ENCODE data around the gene PRSS21. TPM values are rescaled to one million over a fixed set of nuclear protein-coding genes. Genes with fewer than 3 reads are reported as not detected.
A peak's percentile ranks its signal among the peaks of the same experiment; 100 is the strongest.

The PRSS21 gene
- total RNA-seq, 6 experiments from 2014 or later = not detected

DNA sequence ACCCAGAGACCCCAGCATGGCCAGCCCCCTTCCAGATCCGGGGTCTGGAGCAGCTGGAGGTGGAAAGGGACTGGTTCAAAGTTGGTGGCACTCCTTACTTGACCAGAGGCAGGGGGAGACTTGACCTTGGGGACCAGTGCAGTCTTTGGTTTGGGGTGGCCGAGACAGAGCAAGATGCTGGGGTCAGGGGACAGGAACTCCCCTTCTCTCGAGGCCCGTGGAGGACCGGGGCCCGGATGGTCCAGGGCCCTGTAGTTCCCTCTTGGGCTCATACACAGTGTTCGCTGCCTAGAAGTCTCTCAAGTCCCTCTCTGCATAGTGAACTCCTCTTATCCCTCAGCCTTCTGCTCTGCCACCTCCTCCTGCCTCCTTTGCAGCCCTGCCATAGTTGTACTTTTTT lies 29.1 kb upstream of the PRSS21 start:
- 7% methylated on average over 3 of the region's 7 CpGs for WGBS (ENCODE audit: insufficient coverage, low coverage, low lambda C conversion rate, missing lambda C conversion rate)
- ATAC-seq (no peak), DNase-seq (no peak)
- no peak for TF ChIP-seq POLR2A (IDR thresholded peaks at IDR 0.05)
- TF ChIP-seq, protein P1, sequence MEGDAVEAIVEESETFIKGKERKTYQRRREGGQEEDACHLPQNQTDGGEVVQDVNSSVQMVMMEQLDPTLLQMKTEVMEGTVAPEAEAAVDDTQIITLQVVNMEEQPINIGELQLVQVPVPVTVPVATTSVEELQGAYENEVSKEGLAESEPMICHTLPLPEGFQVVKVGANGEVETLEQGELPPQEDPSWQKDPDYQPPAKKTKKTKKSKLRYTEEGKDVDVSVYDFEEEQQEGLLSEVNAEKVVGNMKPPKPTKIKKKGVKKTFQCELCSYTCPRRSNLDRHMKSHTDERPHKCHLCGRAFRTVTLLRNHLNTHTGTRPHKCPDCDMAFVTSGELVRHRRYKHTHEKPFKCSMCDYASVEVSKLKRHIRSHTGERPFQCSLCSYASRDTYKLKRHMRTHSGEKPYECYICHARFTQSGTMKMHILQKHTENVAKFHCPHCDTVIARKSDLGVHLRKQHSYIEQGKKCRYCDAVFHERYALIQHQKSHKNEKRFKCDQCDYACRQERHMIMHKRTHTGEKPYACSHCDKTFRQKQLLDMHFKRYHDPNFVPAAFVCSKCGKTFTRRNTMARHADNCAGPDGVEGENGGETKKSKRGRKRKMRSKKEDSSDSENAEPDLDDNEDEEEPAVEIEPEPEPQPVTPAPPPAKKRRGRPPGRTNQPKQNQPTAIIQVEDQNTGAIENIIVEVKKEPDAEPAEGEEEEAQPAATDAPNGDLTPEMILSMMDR (IDR thresholded peaks at IDR 0.05) = no peak
- Histone ChIP-seq H3K27me3 (peaks cover 0 to 12% of the 10 kb centered on the region in 2 donors), H3K4me1 (peaks cover 0 to 4% (median 0%) of the 10 kb centered on the region in 4 donors), H3K4me3 (no peak overlapping the region), H3K27ac (no peak overlapping the region), H3K36me3 (no peaks in the 10 kb centered on the region), H3K9me3 (no peaks in the 10 kb centered on the region)
- intact Hi-C loops (cut with DNase I) = no loop called here

DNA sequence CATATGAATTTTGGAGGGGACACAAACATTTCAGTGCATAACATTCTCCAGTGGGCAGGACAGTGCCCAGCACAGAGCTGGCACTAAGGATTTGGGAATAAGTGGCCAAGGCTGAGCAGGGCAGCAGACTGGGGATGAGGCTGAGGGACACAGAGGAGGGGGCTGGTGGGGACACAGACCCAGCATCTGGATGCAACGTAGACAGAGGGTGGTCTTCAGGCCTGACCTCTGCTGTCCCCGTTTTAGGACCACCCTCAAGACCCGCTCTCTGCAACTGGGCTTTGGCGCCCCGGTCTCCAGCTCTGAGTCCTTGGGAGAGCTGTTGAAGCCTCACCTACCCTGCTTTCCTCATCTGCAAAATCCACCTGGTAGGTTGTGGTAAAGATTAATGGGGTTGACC lies 26.4 kb upstream of the PRSS21 start:
- WGBS (ENCODE audit: insufficient coverage, low coverage, low lambda C conversion rate, missing lambda C conversion rate) = 80% methylated on average over 2 of the region's 5 CpGs
- Histone ChIP-seq H3K4me3 (no peak overlapping the region), H3K36me3 (no peaks in the 10 kb centered on the region), H3K27me3 (peaks cover 0 to 9% of the 10 kb centered on the region in 2 donors), H3K4me1 (no peaks in the 10 kb centered on the region), H3K27ac (no peak overlapping the region), H3K9me3 (no peaks in the 10 kb centered on the region)
- DNase-seq (peak in 1 of 3 donors; percentile 16), ATAC-seq (no peak)
- intact Hi-C loops (cut with DNase I) = no loop called here
- TF ChIP-seq, protein P1 (IDR thresholded peaks at IDR 0.05) = no peak
- no peak for TF ChIP-seq POLR2A (IDR thresholded peaks at IDR 0.05)

DNA sequence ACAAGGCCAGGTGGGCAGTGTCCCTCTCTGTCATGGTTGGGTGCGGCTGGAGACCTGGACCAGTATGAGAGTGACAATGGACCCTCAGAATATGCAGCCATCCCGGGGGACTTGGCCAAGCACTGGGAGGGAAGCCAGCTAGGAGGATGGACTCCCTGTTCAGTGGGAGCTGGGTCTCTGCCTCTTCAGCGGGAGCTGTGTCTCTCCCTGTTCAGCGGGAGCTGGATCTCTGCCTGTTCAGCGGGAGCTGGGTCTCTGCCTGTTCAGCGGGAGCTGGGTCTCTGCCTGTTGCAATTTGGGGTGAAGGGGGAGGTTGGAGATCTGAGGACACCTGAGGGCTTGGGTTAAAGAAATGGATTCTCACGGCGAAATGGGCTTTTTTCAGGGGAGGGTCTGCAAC lies 25.9 kb upstream of the PRSS21 start:
- peak in 1 of 3 donors; percentile 33 for DNase-seq
- Histone ChIP-seq H3K4me3 (no peak overlapping the region), H3K27ac (no peak overlapping the region), H3K9me3 (no peaks in the 10 kb centered on the region), H3K27me3 (peaks cover 0 to 4% of the 10 kb centered on the region in 2 donors), H3K36me3 (no peaks in the 10 kb centered on the region), H3K4me1 (no peaks in the 10 kb centered on the region)
- ATAC-seq = no peak
- WGBS (ENCODE audit: insufficient coverage, low coverage, low lambda C conversion rate, missing lambda C conversion rate) = 67% methylated on average over 4 of the region's 8 CpGs
- intact Hi-C loops (cut with DNase I) = no loop called here
- TF ChIP-seq, protein P1 (IDR thresholded peaks at IDR 0.05) = no peak

DNA sequence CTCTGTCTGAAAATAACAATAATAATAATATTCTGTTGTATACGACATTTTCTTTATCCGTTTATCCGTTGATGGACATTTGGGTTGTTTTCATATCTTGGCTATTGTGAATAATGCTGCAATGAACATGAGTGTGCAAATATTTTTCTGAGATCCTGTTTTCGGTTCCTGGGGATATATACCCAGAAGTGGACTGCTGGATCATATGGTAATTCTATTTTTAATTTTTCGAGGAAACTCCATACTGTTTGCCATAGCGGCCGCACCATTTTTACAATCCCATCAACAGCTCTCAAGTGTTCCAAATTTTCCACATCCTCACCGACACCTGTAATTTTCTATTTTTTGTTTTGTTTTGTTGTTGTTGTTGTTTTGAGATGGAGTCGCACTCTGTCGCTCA lies 24.1 kb upstream of the PRSS21 start:
- DNase-seq (no peak), ATAC-seq (no peak)
- intact Hi-C loops (cut with DNase I) = no loop called here
- Histone ChIP-seq H3K4me1 (no peaks in the 10 kb centered on the region), H3K27ac (no peak overlapping the region), H3K27me3 (no peaks in the 10 kb centered on the region), H3K4me3 (no peak overlapping the region), H3K36me3 (no peaks in the 10 kb centered on the region), H3K9me3 (no peaks in the 10 kb centered on the region)
- TF ChIP-seq, protein P1 (IDR thresholded peaks at IDR 0.05) = no peak
- no peak for TF ChIP-seq POLR2A (IDR thresholded peaks at IDR 0.05)
- WGBS (ENCODE audit: insufficient coverage, low coverage, low lambda C conversion rate, missing lambda C conversion rate) = 63% methylated on average over 10 of the region's 10 CpGs
